DOHH2 (cell line): ENCODE measurements around the gene MYT1.

Source experiments
- CTCF ChIP-seq: fragments of 200-600 bp; sonication (generic); IDR thresholded peaks from one replicate; pipeline ENCODE4 v1.5.1; 2014; ENCODE audit warnings: antibody characterized with exemption, mild to moderate bottlenecking, low read depth, low read length; ENCODE audit not compliant: poor library complexity, severe bottlenecking
- EZH2phosphoT487 ChIP-seq: fragments of 200-600 bp; sonication (generic); IDR thresholded peaks from 2 replicates; pipeline ENCODE4 v1.6.1; 2017; ENCODE audit warnings: borderline replicate concordance, mild to moderate bottlenecking, antibody characterized with exemption, low read length, moderate library complexity, mixed read lengths

- TF ChIP-seq EZH2phosphoT487, result no peak
- no peak for TF ChIP-seq CTCF
Measured at GRCh38 chr20:64253000-64253383, 88.7 kb downstream of the MYT1 start.
